ENCODE data around the gene PBRM1.

Gene PBRM1

GRCh38 chr3:52557011-52557960, 128.4 kb downstream of the PBRM1 start:
- no peak for TF ChIP-seq POLR2AphosphoS5 (IDR thresholded peaks at IDR 0.05; ENCODE audit: low read depth, low read length)
- no peak for TF ChIP-seq TAF1 (IDR thresholded peaks at IDR 0.05; ENCODE audit: borderline replicate concordance, insufficient read depth, low read length)
- no peak for TF ChIP-seq REST (IDR thresholded peaks at IDR 0.05; ENCODE audit: insufficient read depth in 1 of 2, low read depth in 2 of 2, low read length in 2 of 2)
- no peak for TF ChIP-seq FOXP2 (optimal IDR thresholded peaks at IDR 0.05; ENCODE audit: borderline replicate concordance, extremely low read depth, extremely low read length, insufficient read depth)
- no peak for TF ChIP-seq SIN3A (IDR thresholded peaks at IDR 0.05; ENCODE audit: borderline replicate concordance, insufficient read depth, low read length)

GRCh38 chr3:52555056-52555455, 130.7 kb downstream of the PBRM1 start:
- no peak for TF ChIP-seq POLR2AphosphoS5 (IDR thresholded peaks at IDR 0.05; ENCODE audit: low read depth, low read length)
- TF ChIP-seq TAF1 (IDR thresholded peaks at IDR 0.05; ENCODE audit: borderline replicate concordance, insufficient read depth, low read length), result no peak

- no peak for TF ChIP-seq FOXP2 (optimal IDR thresholded peaks at IDR 0.05; ENCODE audit: borderline replicate concordance, extremely low read depth, extremely low read length, insufficient read depth)
- no peak for TF ChIP-seq REST (IDR thresholded peaks at IDR 0.05; ENCODE audit: insufficient read depth in 1 of 2, low read depth in 2 of 2, low read length in 2 of 2)
- no peak for TF ChIP-seq SIN3A (IDR thresholded peaks at IDR 0.05; ENCODE audit: borderline replicate concordance, insufficient read depth, low read length)
- TF ChIP-seq TAF1 (IDR thresholded peaks at IDR 0.05; ENCODE audit: borderline replicate concordance, insufficient read depth, low read length), result no peak
- no peak for TF ChIP-seq POLR2AphosphoS5 (IDR thresholded peaks at IDR 0.05; ENCODE audit: low read depth, low read length)
Observed at GRCh38 chr3:52554026-52554755, 131.5 kb downstream of the PBRM1 start.

GRCh38 chr3:52552089-52552488, 133.6 kb downstream of the PBRM1 start:
- TF ChIP-seq REST (IDR thresholded peaks at IDR 0.05; ENCODE audit: insufficient read depth in 1 of 2, low read depth in 2 of 2, low read length in 2 of 2), result no peak
- TF ChIP-seq TAF1 (IDR thresholded peaks at IDR 0.05; ENCODE audit: borderline replicate concordance, insufficient read depth, low read length), result no peak
- no peak for TF ChIP-seq SIN3A (IDR thresholded peaks at IDR 0.05; ENCODE audit: borderline replicate concordance, insufficient read depth, low read length)
- TF ChIP-seq POLR2AphosphoS5 (IDR thresholded peaks at IDR 0.05; ENCODE audit: low read depth, low read length), result no peak
- TF ChIP-seq FOXP2 (optimal IDR thresholded peaks at IDR 0.05; ENCODE audit: borderline replicate concordance, extremely low read depth, extremely low read length, insufficient read depth), result no peak

GRCh38 chr3:52551118-52551517, 134.6 kb downstream of the PBRM1 start:
- no peak for TF ChIP-seq SIN3A (IDR thresholded peaks at IDR 0.05; ENCODE audit: borderline replicate concordance, insufficient read depth, low read length)
- no peak for TF ChIP-seq FOXP2 (optimal IDR thresholded peaks at IDR 0.05; ENCODE audit: borderline replicate concordance, extremely low read depth, extremely low read length, insufficient read depth)

- no peak for TF ChIP-seq POLR2AphosphoS5 (IDR thresholded peaks at IDR 0.05; ENCODE audit: low read depth, low read length)
- no peak for TF ChIP-seq REST (IDR thresholded peaks at IDR 0.05; ENCODE audit: insufficient read depth in 1 of 2, low read depth in 2 of 2, low read length in 2 of 2)
- TF ChIP-seq FOXP2 (optimal IDR thresholded peaks at IDR 0.05; ENCODE audit: borderline replicate concordance, extremely low read depth, extremely low read length, insufficient read depth), result no peak
- TF ChIP-seq TAF1 (IDR thresholded peaks at IDR 0.05; ENCODE audit: borderline replicate concordance, insufficient read depth, low read length), result no peak
- TF ChIP-seq SIN3A (IDR thresholded peaks at IDR 0.05; ENCODE audit: borderline replicate concordance, insufficient read depth, low read length), result no peak
Observed at GRCh38 chr3:52547143-52547542, 138.6 kb downstream of the PBRM1 start.
